ENCODE measurements around the gene ACTL7A. TPM values are rescaled to one million over a fixed set of nuclear protein-coding genes. Genes with fewer than 3 reads are reported as not detected.
A peak's percentile ranks its signal among the peaks of the same experiment; 100 is the strongest.

ACTL7A gene
- total and polyA plus RNA-seq, 9 of the 15 experiments (the other 6 are each of a cell fraction or from before 2014, with no cell fraction given): not detected

DNA sequence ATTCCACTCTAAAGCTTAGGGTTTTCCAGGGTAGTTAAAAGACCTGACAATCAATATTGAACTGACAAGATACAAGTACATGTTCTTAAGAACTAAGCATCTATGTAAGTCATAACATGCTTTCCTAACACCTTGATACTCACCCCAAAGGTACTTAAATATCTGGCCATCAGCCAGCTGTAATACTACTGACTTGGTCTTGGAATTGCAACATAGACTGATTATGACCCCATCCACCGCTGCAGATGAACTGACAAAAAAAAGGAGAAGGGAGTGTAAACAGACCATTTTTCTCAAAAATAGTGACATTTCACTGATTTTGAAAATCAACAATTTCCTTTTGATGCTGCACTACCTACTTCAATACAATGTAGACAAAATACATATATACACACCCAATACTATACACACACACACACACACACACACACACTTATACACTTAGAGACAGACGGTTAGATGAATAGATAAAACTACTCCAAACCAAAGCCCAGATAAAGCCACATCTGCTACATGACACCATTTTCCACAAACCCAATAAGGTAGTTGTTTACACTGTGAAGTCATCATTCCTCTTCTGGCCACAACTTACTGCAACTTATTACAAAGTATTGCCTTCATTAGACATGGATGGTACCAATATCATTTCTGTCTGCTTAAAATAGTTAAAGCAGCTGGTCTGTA lies 41.5 kb downstream of the ACTL7A start (continued):
- TF ChIP-seq PCBP1 (IDR thresholded peaks at IDR 0.05; ENCODE audit: low read depth, low read length, poor library complexity, severe bottlenecking): no peak
- TF ChIP-seq SMARCE1 (IDR thresholded peaks at IDR 0.05): peak; percentile 96; the same call in 1 of the 2 replicates
- TF ChIP-seq TAF1 (IDR thresholded peaks at IDR 0.05; ENCODE audit: control insufficient read depth, extremely low read depth, insufficient read depth, low read length, severe bottlenecking): no peak
- TF ChIP-seq, protein P1, sequence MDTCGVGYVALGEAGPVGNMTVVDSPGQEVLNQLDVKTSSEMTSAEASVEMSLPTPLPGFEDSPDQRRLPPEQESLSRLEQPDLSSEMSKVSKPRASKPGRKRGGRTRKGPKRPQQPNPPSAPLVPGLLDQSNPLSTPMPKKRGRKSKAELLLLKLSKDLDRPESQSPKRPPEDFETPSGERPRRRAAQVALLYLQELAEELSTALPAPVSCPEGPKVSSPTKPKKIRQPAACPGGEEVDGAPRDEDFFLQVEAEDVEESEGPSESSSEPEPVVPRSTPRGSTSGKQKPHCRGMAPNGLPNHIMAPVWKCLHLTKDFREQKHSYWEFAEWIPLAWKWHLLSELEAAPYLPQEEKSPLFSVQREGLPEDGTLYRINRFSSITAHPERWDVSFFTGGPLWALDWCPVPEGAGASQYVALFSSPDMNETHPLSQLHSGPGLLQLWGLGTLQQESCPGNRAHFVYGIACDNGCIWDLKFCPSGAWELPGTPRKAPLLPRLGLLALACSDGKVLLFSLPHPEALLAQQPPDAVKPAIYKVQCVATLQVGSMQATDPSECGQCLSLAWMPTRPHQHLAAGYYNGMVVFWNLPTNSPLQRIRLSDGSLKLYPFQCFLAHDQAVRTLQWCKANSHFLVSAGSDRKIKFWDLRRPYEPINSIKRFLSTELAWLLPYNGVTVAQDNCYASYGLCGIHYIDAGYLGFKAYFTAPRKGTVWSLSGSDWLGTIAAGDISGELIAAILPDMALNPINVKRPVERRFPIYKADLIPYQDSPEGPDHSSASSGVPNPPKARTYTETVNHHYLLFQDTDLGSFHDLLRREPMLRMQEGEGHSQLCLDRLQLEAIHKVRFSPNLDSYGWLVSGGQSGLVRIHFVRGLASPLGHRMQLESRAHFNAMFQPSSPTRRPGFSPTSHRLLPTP (IDR thresholded peaks at IDR 0.05; ENCODE audit: borderline replicate concordance, extremely low read depth, insufficient read length): no peak
- TF ChIP-seq HNRNPK (IDR thresholded peaks at IDR 0.05; ENCODE audit: low read depth, low read length, poor library complexity, severe bottlenecking): no peak
- TF ChIP-seq BCL6 (CRISPR knock-in tag; IDR thresholded peaks at IDR 0.05): no peak
- TF ChIP-seq, protein P2, sequence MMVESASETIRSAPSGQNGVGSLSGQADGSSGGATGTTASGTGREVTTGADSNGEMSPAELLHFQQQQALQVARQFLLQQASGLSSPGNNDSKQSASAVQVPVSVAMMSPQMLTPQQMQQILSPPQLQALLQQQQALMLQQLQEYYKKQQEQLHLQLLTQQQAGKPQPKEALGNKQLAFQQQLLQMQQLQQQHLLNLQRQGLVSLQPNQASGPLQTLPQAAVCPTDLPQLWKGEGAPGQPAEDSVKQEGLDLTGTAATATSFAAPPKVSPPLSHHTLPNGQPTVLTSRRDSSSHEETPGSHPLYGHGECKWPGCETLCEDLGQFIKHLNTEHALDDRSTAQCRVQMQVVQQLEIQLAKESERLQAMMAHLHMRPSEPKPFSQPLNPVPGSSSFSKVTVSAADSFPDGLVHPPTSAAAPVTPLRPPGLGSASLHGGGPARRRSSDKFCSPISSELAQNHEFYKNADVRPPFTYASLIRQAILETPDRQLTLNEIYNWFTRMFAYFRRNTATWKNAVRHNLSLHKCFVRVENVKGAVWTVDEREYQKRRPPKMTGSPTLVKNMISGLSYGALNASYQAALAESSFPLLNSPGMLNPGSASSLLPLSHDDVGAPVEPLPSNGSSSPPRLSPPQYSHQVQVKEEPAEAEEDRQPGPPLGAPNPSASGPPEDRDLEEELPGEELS (CRISPR knock-in tag; IDR thresholded peaks at IDR 0.05; ENCODE audit: borderline replicate concordance): no peak
- TF ChIP-seq, protein P3, sequence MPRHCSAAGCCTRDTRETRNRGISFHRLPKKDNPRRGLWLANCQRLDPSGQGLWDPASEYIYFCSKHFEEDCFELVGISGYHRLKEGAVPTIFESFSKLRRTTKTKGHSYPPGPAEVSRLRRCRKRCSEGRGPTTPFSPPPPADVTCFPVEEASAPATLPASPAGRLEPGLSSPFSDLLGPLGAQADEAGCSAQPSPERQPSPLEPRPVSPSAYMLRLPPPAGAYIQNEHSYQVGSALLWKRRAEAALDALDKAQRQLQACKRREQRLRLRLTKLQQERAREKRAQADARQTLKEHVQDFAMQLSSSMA (CRISPR knock-in tag; IDR thresholded peaks at IDR 0.05): no peak
- TF ChIP-seq, protein P4, sequence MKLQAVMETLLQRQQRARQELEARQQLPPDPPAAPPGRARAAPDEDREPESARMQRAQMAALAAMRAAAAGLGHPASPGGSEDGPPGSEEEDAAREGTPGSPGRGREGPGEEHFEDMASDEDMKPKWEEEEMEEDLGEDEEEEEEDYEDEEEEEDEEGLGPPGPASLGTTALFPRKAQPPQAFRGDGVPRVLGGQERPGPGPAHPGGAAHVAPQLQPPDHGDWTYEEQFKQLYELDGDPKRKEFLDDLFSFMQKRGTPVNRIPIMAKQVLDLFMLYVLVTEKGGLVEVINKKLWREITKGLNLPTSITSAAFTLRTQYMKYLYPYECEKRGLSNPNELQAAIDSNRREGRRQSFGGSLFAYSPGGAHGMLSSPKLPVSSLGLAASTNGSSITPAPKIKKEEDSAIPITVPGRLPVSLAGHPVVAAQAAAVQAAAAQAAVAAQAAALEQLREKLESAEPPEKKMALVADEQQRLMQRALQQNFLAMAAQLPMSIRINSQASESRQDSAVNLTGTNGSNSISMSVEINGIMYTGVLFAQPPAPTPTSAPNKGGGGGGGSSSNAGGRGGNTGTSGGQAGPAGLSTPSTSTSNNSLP (IDR thresholded peaks at IDR 0.05; ENCODE audit: borderline replicate concordance, low read depth, low read length): 0 out of 2 replicates have a peak, but pooled peaks have one; percentile 39
- TF ChIP-seq JUND (IDR thresholded peaks at IDR 0.05; ENCODE audit: borderline replicate concordance, low read depth, low read length): peak; percentile 89
- TF ChIP-seq JUND (tag; IDR thresholded peaks at IDR 0.05; ENCODE audit: borderline replicate concordance, low read depth, low read length): peak; percentile 94
- TF ChIP-seq, protein P5, sequence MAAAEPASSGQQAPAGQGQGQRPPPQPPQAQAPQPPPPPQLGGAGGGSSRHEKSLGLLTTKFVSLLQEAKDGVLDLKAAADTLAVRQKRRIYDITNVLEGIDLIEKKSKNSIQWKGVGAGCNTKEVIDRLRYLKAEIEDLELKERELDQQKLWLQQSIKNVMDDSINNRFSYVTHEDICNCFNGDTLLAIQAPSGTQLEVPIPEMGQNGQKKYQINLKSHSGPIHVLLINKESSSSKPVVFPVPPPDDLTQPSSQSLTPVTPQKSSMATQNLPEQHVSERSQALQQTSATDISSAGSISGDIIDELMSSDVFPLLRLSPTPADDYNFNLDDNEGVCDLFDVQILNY (CRISPR knock-in tag; IDR thresholded peaks at IDR 0.05): no peak
- peak; percentile 55; the same call in 1 of the 2 replicates for TF ChIP-seq TEAD4 (IDR thresholded peaks at IDR 0.05; ENCODE audit: low read length)
- no peak for TF ChIP-seq TEAD4 (CRISPR knock-in tag; IDR thresholded peaks at IDR 0.05; ENCODE audit: borderline replicate concordance)
- TF ChIP-seq EHMT2 (IDR thresholded peaks at IDR 0.05): peak; percentile 26; the same call in 1 of the 2 replicates
- TF ChIP-seq LEF1 (IDR thresholded peaks at IDR 0.05): peak; percentile 84; the same call in 1 of the 2 replicates

Data from K562 (cell line).